Left ventricle myocardium inferior (tissue), 1 donor: ENCODE results near the gene GAS7. TPM values are rescaled to one million over a fixed set of nuclear protein-coding genes. Genes with fewer than 3 reads are reported as not detected.

Experiments
- DNase-seq: peaks from one replicate; pipeline ENCODE4 v3.0.0-alpha.2; 2020
- H3K27ac ChIP-seq: fragments of 200-600 bp; replicated peaks from 2 replicates; pipeline ENCODE4 v1.8.0; 2021
- H3K27me3 ChIP-seq: fragments of 200-600 bp; 2 replicates; pipeline ENCODE4 v1.8.0; 2021; ENCODE audit warnings: low read depth
- H3K36me3 ChIP-seq: fragments of 200-600 bp; 2 replicates; pipeline ENCODE4 v1.8.0; 2021
- H3K4me1 ChIP-seq: fragments of 200-600 bp; 2 replicates; pipeline ENCODE4 v1.8.0; 2021
- H3K4me3 ChIP-seq: fragments of 200-600 bp; 2 replicates; pipeline ENCODE4 v1.8.0; 2021; ENCODE audit warnings: mild to moderate bottlenecking, moderate library complexity
- H3K9me3 ChIP-seq: fragments of 200-600 bp; replicated peaks from 2 replicates; pipeline ENCODE4 v1.8.0; 2021
- CTCF ChIP-seq: fragments of 200-600 bp; IDR thresholded peaks from 2 replicates; pipeline ENCODE4 v1.8.0; 2021; ENCODE audit warnings: antibody characterized with exemption, mild to moderate bottlenecking, borderline replicate concordance
- intact Hi-C: fragments of 100-400 bp; cut with micrococcal nuclease; formaldehyde crosslinking; loops from one replicate; pipeline ENCODE4 v1.11.0; 2022
- total RNA-seq: library from RNA; stranded (reverse); fragmentation: NEBNext Ultra II Directional; extraction: Animal tissue kit (Norgen Biotek cat#: 25700); gene quantifications from one replicate; pipeline ENCODE4 v1.2.1, GENCODE V29; 2021
- donor health status: DM: no; HTN: yes; CAD: no; lungs with severe emphysema.

Gene GAS7
- total RNA-seq, 1 donor from 2014 or later, result 87.6 TPM

- Histone ChIP-seq H3K36me3 (no peaks in the 10 kb centered on the region), H3K9me3 (no peaks in the 10 kb centered on the region), H3K27ac (no peak overlapping the region), H3K4me1 (peaks cover 4% of the 10 kb centered on the region), H3K27me3 (peaks cover 25% of the 10 kb centered on the region), H3K4me3 (no peak overlapping the region)
- TF ChIP-seq CTCF, result no peak
- DNase-seq, result no peak
- intact Hi-C loops, result no loop called here
These were observed 293.9 kb downstream of the GAS7 start for GRCh38 chr17:9904277-9905077.

GRCh38 chr17:9902120-9902519, 296.3 kb downstream of the GAS7 start:
- Histone ChIP-seq H3K27ac (no peak overlapping the region), H3K36me3 (no peaks in the 10 kb centered on the region), H3K27me3 (peaks cover 35% of the 10 kb centered on the region), H3K9me3 (no peaks in the 10 kb centered on the region), H3K4me1 (peaks cover 6% of the 10 kb centered on the region), H3K4me3 (no peak overlapping the region)
- intact Hi-C loops, result no loop called here
- TF ChIP-seq CTCF, result no peak
- no peak for DNase-seq

- Histone ChIP-seq H3K27ac (no peak overlapping the region), H3K9me3 (no peaks in the 10 kb centered on the region), H3K36me3 (no peaks in the 10 kb centered on the region), H3K4me3 (no peak overlapping the region), H3K27me3 (peaks cover 40% of the 10 kb centered on the region), H3K4me1 (peaks cover 6% of the 10 kb centered on the region)
- intact Hi-C loops, result no loop called here
- DNase-seq, result no peak
- no peak for TF ChIP-seq CTCF
These were observed 297.6 kb downstream of the GAS7 start for GRCh38 chr17:9900784-9901183.

- TF ChIP-seq CTCF, result no peak
- Histone ChIP-seq H3K27me3 (peaks cover 41% of the 10 kb centered on the region), H3K27ac (no peak overlapping the region), H3K4me3 (no peak overlapping the region), H3K4me1 (peaks cover 6% of the 10 kb centered on the region), H3K36me3 (no peaks in the 10 kb centered on the region), H3K9me3 (peaks cover under 1% of the 10 kb centered on the region)
- intact Hi-C loops, result no loop called here
- no peak for DNase-seq
These were observed 298.3 kb downstream of the GAS7 start for GRCh38 chr17:9900044-9900594.

- H3K4me1 ChIP-seq, result peaks cover 6% of the 10 kb centered on the region
- H3K27me3 ChIP-seq, result peaks cover 42% of the 10 kb centered on the region
- no peak for TF ChIP-seq CTCF
- no peak overlapping the region for H3K4me3 ChIP-seq
- no peak for DNase-seq
- intact Hi-C loops, result no loop called here
- H3K36me3 ChIP-seq, result no peaks in the 10 kb centered on the region
- H3K9me3 ChIP-seq, result peaks cover 7% of the 10 kb centered on the region
- H3K27ac ChIP-seq, result no peak overlapping the region
These were observed 298.9 kb downstream of the GAS7 start for GRCh38 chr17:9899280-9900043.
